Heart left ventricle (tissue), 16 donors: ENCODE data around the gene PMEPA1. TPM values are rescaled to one million over a fixed set of nuclear protein-coding genes. Genes with fewer than 3 reads are reported as not detected.
A peak's percentile ranks its signal among the peaks of the same experiment; 100 is the strongest.

Experiments
- ATAC-seq, 4 donors: fragments of 200-7000 bp; cut with Tn5 transposase; one replicate each; pipeline ENCODE4 v1.9.1; 2020 to 2022; ENCODE audit warnings: moderate library complexity in 4 of 4, mild to moderate bottlenecking in 3 of 4, moderate number of reproducible peaks in 1 of 4
- DNase-seq, 5 donors: peaks; one replicate each; pipeline ENCODE4 v3.0.0-alpha.2; 2020
- H3K27ac ChIP-seq, 12 donors: fragments of 200-600 bp; sonication (generic) in 4 of 12; one replicate each; pipeline versions ENCODE4 v1.5.0 to v1.8.0; 2016 to 2022; ENCODE audit warnings: mild to moderate bottlenecking in 2 of 12
- H3K27me3 ChIP-seq, 9 donors: fragments of 200-600 bp; sonication (generic) in 2 of 9; one replicate each; pipeline versions ENCODE4 v1.5.1 to v1.8.0; 2016 to 2022; ENCODE audit warnings: mild to moderate bottlenecking in 3 of 9
- H3K36me3 ChIP-seq, 9 donors: fragments of 200-600 bp; sonication (generic) in 2 of 9; one replicate each; pipeline versions ENCODE4 v1.5.0 to v1.8.0; 2018 to 2022; ENCODE audit warnings: mild to moderate bottlenecking in 2 of 9
- H3K4me1 ChIP-seq, 12 donors: fragments of 200-600 bp; sonication (generic) in 4 of 12; one replicate each; pipeline versions ENCODE4 v1.5.0 to v1.8.0; 2016 to 2022; ENCODE audit warnings: mild to moderate bottlenecking in 3 of 12
- H3K4me3 ChIP-seq, 12 donors: fragments of 200-600 bp; sonication (generic) in 4 of 12; one replicate each; pipeline versions ENCODE4 v1.5.0 to v1.8.0; 2017 to 2022; ENCODE audit warnings: mild to moderate bottlenecking in 9 of 12, moderate library complexity in 4 of 12
- H3K9me3 ChIP-seq, 12 donors: fragments of 200-600 bp; sonication (generic) in 4 of 12; one replicate each; pipeline versions ENCODE4 v1.5.0 to v1.8.0; 2016 to 2022; ENCODE audit warnings: mild to moderate bottlenecking in 1 of 12
- CTCF ChIP-seq, 12 donors: fragments of 200-600 bp; sonication (generic) in 4 of 12; IDR thresholded peaks; one replicate each; pipeline versions ENCODE4 v1.5.0 to v1.8.0; 2018 to 2022; ENCODE audit warnings: antibody characterized with exemption in 12 of 12, mild to moderate bottlenecking in 5 of 12
- POLR2A ChIP-seq, 2 donors: fragments of 450-650 bp; IDR thresholded peaks; one replicate each; pipeline ENCODE4 v1.6.1; 2017; ENCODE audit warnings: antibody characterized with exemption in 2 of 2, mild to moderate bottlenecking in 2 of 2, moderate library complexity in 2 of 2
- WGBS, 4 donors: extraction: QIAGEN DNeasy Blood & Tissue Kit in 2 of 4; methylation state at CpG; one replicate each; pipeline versions ENCODE4 v1.1.5 to v1.1.7; 2013 to 2018; 5-methylcytosine and 5-hydroxymethylcytosine counted together
- intact Hi-C, 10 donors: fragments of 100-400 bp; cut with DNase I; formaldehyde crosslinking; loops; one replicate each; pipeline versions ENCODE4 v1.11.1 to v1.14.2; 2022
- polyA plus RNA-seq, 2 donors: library from polyadenylated mRNA; stranded (reverse); fragments of 200-250 nt; gene quantifications; one replicate each; pipeline ENCODE4 v1.2.3, GENCODE V29; 2013
- total RNA-seq, 9 donors: library from RNA; depleted of rRNA in 2 of 9; stranded (reverse); fragments of >200 nt in 2 of 9; fragmentation: NEBNext Ultra II Directional in 3 of 9; extraction: Animal tissue kit (Norgen Biotek cat#: 25700) in 3 of 9; gene quantifications; one replicate each; pipeline versions ENCODE4 v1.1.0 to v1.2.4, GENCODE V29; 2016 to 2023
- donor health status: ischemic (EF 13 %, LVEDD 7.1; RV severe dilation, severe dysfunction).
- donor health status: healthy with polysubstance abuse.
- donor health status: DM: no; HTN: yes; CAD: no.
- donor health status: DM: no; HTN: no; CAD: no.
- donor health status: ischemic (EF 25% LVEDD 6.9; RV normal size, moderate dysfunction).
- donor health status: ischemic (EF 25% LVEDD 5.7; RV mildly dilated, moderate dysfunction).
- donor health status: healthy.
- donor health status: DM: yes; HTN: yes; CAD: no.
- donor health status: ischemic (EF 35%, LVEDD 5.7; RV mildly dilated, moderate dysfunction).
- donor health status: nonischemic (EF 11% LVEDD 7.7; RV severe dilation, severe dysfunction).
- donor health status: DM: yes; HTN: yes; CAD: no.
- donor health status: PGD.
- donor health status: ischemic (EF 29% LVEDD 5.4; RV normal size, mild dysfunction).
- donor health status: nonischemic (EF 23%, LVEDD 6.1; RV moderate dilation, normal function).

PMEPA1 gene
- total and polyA plus RNA-seq, 11 donors, result 12.6 to 115 (median 30.0) TPM

- no peak for TF ChIP-seq POLR2A (IDR thresholded peaks at IDR 0.05)
- TF ChIP-seq CTCF (IDR thresholded peaks at IDR 0.05), result no peak
- H3K36me3 ChIP-seq, result no peaks in the 10 kb centered on the region
- H3K27ac ChIP-seq, result no peak overlapping the region
- ATAC-seq, result no peak
- intact Hi-C loops, result no loop called here
- WGBS, 4 donors, result 92 to 94% (median 92%) methylated on average over 8 of the region's 8 CpGs
- H3K4me3 ChIP-seq, result no peak overlapping the region
- peaks cover 0 to 79% (median 12%) of the 10 kb centered on the region in 12 donors for H3K4me1 ChIP-seq
- no peak for DNase-seq
- no peaks in the 10 kb centered on the region for H3K27me3 ChIP-seq
- H3K9me3 ChIP-seq, result no peaks in the 10 kb centered on the region
These were observed 10.4 kb downstream of the PMEPA1 start for GRCh38 chr20:57699395-57699794.

GRCh38 chr20:57698867-57699275, 10.9 kb downstream of the PMEPA1 start:
- H3K4me1 ChIP-seq, result peaks cover 0 to 79% (median 14%) of the 10 kb centered on the region in 12 donors
- DNase-seq (no peak), ATAC-seq (no peak)
- H3K9me3 ChIP-seq, result no peaks in the 10 kb centered on the region
- no peak overlapping the region for H3K27ac ChIP-seq
- no peak overlapping the region for H3K4me3 ChIP-seq
- H3K27me3 ChIP-seq, result no peaks in the 10 kb centered on the region
- 76 to 82% (median 80%) methylated on average over 7 of the region's 7 CpGs for WGBS, 4 donors
- no peaks in the 10 kb centered on the region for H3K36me3 ChIP-seq
- no peak for TF ChIP-seq POLR2A (IDR thresholded peaks at IDR 0.05)
- TF ChIP-seq CTCF (IDR thresholded peaks at IDR 0.05), result no peak
- intact Hi-C loops, result no loop called here

- no peak overlapping the region for H3K4me3 ChIP-seq
- H3K9me3 ChIP-seq, result no peaks in the 10 kb centered on the region
- H3K27ac ChIP-seq, result no peak overlapping the region
These were observed 11.5 kb downstream of the PMEPA1 start for GRCh38 chr20:57698116-57698866.

More at GRCh38 chr20:57698116-57698866, 11.5 kb downstream of the PMEPA1 start:
- 89 to 93% (median 91%) methylated on average over 17 of the region's 17 CpGs for WGBS, 4 donors
- ATAC-seq (peak in 1 of 4 donors; percentile 28), DNase-seq (no peak)
- Histone ChIP-seq H3K4me1 (peaks cover 0 to 82% (median 14%) of the 10 kb centered on the region in 12 donors), H3K36me3 (no peaks in the 10 kb centered on the region), H3K27me3 (no peaks in the 10 kb centered on the region)
- intact Hi-C loops, result no loop called here
- TF ChIP-seq CTCF (IDR thresholded peaks at IDR 0.05), result no peak
- no peak for TF ChIP-seq POLR2A (IDR thresholded peaks at IDR 0.05)
